NCI-H1436 treated with DMSO at 0.1 percent for 48 hours (cell line): ENCODE results near the gene TPPP3.
A peak's percentile ranks its signal among the peaks of the same experiment; 100 is the strongest.

Source experiments
- DNase-seq: peaks from one replicate; lab custom pipeline; 2025; lab: John Stamatoyannopoulos, UW

The TPPP3 gene

GRCh38 chr16:67404740-67405226 lies 11.5 kb upstream of the TPPP3 start:
- DNase-seq, result no peak

- no peak for DNase-seq
These were observed 10.8 kb upstream of the TPPP3 start for GRCh38 chr16:67403976-67404555.

GRCh38 chr16:67400901-67401300 lies 7.6 kb upstream of the TPPP3 start:
- DNase-seq, result no peak

GRCh38 chr16:67399749-67400704 lies 6.7 kb upstream of the TPPP3 start:
- DNase-seq, result no peak

- DNase-seq, result no peak
These were observed 6.0 kb upstream of the TPPP3 start for GRCh38 chr16:67399218-67399733.

- DNase-seq, result no peak
These were observed 5.4 kb upstream of the TPPP3 start for GRCh38 chr16:67398546-67399217.

GRCh38 chr16:67397812-67398545 lies 4.7 kb upstream of the TPPP3 start:
- DNase-seq, result no peak

- no peak for DNase-seq
These were observed 3.9 kb upstream of the TPPP3 start for GRCh38 chr16:67397036-67397801.

- DNase-seq, result peak; percentile 62
These were observed 3.1 kb upstream of the TPPP3 start for GRCh38 chr16:67396159-67397035.

- peak; percentile 78 for DNase-seq
These were observed 2.3 kb upstream of the TPPP3 start for GRCh38 chr16:67395458-67396158.

- DNase-seq, result no peak
These were observed 1.8 kb upstream of the TPPP3 start for GRCh38 chr16:67395105-67395457.

GRCh38 chr16:67394155-67395104 lies 1.1 kb upstream of the TPPP3 start:
- no peak for DNase-seq

GRCh38 chr16:67393788-67394154 lies 473 bp upstream of the TPPP3 start:
- DNase-seq, result no peak

GRCh38 chr16:67392301-67393059 lies 818 bp downstream of the TPPP3 start:
- DNase-seq, result no peak

GRCh38 chr16:67391424-67392300 lies 1.6 kb downstream of the TPPP3 start:
- no peak for DNase-seq

GRCh38 chr16:67390816-67391423 lies 2.4 kb downstream of the TPPP3 start:
- no peak for DNase-seq
